ENCODE results near the gene CD79B. TPM values are rescaled to one million over a fixed set of nuclear protein-coding genes. Genes with fewer than 3 reads are reported as not detected.

Gene CD79B
- total RNA-seq, 1 donor, result not detected

GRCh38 chr17:63946440-63947363 is 14.6 kb upstream of the CD79B start:
- H3K4me3 ChIP-seq (ENCODE audit: low read depth, low read length), result no peak overlapping the region
- peak; percentile 30 for DNase-seq (ENCODE audit: low read depth)
- peak; percentile 73 for TF ChIP-seq CTCF (IDR thresholded peaks at IDR 0.05; ENCODE audit: insufficient read depth, low read length)

GRCh38 chr17:63945784-63946439 is 13.8 kb upstream of the CD79B start:
- DNase-seq (ENCODE audit: low read depth), result no peak
- no peak for TF ChIP-seq CTCF (IDR thresholded peaks at IDR 0.05; ENCODE audit: insufficient read depth, low read length)
- no peak overlapping the region for H3K4me3 ChIP-seq (ENCODE audit: low read depth, low read length)

DNA sequence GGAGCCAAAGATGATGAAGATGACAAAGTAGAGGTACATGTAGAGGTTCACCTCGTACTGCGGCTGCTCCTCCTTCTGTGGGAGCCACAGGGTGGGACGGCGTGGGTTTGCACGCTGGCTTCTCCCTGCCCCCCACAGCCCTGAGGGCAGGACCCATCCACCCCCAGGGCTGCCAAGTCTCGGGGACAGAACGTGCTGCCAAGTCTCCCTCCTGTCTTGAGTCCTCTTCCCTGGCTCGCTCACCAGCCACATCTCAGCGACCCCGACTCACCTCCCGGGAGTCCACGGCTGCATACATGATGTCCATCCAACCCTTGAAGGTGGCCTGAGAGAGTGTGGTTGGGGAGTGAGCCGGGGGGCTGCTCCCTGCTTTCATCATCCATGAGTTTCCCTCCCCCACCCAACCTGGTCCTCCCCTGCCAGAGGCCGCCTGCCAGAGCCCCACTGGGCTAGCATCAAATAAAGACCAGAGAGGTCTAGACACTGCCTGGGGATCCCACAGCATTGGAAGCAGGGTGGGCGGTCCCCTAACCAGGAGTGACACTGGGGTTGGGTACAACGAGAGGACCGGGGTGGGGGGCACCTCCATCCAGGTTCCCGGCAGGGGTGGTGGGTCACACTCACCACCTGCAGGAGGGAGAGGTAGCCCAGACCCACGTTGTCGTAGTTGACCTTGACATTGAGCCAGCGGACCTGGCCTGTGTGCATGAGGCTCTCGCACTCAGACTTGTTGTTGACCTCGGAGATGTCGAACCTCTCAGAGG is 12.8 kb upstream of the CD79B start:
- H3K4me3 ChIP-seq (ENCODE audit: low read depth, low read length), result no peak overlapping the region
- no peak for DNase-seq (ENCODE audit: low read depth)
- no peak for TF ChIP-seq CTCF (IDR thresholded peaks at IDR 0.05; ENCODE audit: insufficient read depth, low read length)

- TF ChIP-seq CTCF (IDR thresholded peaks at IDR 0.05; ENCODE audit: insufficient read depth, low read length), result no peak
- no peak for DNase-seq (ENCODE audit: low read depth)
- H3K4me3 ChIP-seq (ENCODE audit: low read depth, low read length), result no peak overlapping the region
Measured at GRCh38 chr17:63943745-63944144, 11.6 kb upstream of the CD79B start.

DNA sequence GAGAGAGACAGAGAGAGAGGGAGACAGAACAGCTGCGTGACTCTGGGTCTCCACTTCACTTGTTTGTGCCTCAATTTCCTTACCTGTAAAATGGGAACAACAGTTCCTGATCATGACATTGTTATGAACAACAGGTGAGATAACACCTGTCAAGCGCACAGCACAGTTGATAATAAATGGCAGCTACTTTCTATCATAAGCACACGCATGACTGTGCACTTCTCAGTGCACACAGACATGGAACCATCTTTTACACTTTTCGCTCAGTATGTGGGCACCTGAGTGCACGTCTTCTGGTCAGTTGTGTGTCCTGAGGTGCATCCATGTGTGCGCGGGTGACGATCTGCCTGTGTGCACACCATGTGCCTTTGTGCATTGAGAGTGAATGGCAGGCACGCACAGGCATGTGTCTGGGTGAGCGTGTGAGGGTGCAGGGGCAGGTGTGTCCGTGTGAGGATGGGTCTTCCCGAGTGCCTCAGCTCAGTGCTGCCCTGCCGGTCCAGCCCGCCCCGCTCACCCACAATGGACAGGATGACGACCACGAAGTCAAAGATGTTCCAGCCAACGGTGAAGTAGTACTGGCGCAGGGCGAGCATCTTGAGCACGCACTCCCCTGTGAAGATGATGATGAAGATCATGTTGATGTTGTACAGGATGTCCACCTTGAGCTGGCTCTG is 10.3 kb upstream of the CD79B start:
- TF ChIP-seq CTCF (IDR thresholded peaks at IDR 0.05; ENCODE audit: insufficient read depth, low read length), result no peak
- no peak overlapping the region for H3K4me3 ChIP-seq (ENCODE audit: low read depth, low read length)
- DNase-seq (ENCODE audit: low read depth), result no peak

DNA sequence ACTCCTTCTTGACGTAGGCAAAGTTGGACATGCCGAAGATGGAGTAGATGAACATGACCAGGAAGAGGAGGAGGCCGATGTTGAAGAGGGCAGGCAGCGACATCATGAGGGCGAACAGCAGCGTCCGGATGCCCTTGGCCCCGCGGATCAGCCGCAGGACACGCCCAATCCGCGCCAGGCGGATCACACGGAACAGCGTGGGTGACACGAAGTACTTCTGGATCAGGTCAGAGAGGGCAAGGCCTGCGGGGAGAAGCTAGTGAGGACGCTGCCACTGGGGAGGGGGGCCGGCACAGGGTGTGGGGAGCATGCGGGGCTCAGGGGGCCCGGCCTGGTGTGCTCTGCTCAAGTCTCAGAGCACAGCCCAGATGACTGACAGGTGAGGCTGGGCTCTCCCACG is 9.6 kb upstream of the CD79B start:
- no peak for DNase-seq (ENCODE audit: low read depth)
- H3K4me3 ChIP-seq (ENCODE audit: low read depth, low read length), result no peak overlapping the region

More for the DNA sequence above, 9.6 kb upstream of the CD79B start:
- no peak for TF ChIP-seq CTCF (IDR thresholded peaks at IDR 0.05; ENCODE audit: insufficient read depth, low read length)
